Activated CD4-positive, CD25-positive, alpha-beta regulatory T cell (primary cell): Measurements from ENCODE around the gene GGACT.

Experiments
- DNase-seq, 4 experiments: peaks; one replicate each; lab custom pipeline; 2025; lab: John Stamatoyannopoulos, UW

Gene GGACT

DNA sequence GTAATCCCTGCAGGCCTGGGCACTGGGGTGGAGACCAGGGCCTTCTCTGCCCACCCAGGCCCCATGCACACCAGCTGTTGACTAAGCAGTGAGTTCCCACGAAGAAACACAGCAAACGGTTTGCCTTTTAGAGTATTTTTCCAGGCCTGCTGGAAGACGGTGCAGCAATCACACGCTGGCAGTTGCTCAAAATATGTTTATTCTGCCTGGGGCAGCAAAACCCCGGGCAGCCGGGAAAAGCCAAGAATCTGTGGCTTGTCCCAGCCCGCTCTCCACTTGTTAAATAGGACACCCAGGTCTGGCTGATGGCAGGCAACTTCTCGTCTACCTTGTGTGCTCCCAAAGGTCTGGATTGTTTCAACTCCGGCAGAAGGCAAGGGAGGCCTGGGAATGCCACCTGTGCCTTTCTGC is 40.8 kb downstream of the GGACT start:
- no peak for DNase-seq

DNA sequence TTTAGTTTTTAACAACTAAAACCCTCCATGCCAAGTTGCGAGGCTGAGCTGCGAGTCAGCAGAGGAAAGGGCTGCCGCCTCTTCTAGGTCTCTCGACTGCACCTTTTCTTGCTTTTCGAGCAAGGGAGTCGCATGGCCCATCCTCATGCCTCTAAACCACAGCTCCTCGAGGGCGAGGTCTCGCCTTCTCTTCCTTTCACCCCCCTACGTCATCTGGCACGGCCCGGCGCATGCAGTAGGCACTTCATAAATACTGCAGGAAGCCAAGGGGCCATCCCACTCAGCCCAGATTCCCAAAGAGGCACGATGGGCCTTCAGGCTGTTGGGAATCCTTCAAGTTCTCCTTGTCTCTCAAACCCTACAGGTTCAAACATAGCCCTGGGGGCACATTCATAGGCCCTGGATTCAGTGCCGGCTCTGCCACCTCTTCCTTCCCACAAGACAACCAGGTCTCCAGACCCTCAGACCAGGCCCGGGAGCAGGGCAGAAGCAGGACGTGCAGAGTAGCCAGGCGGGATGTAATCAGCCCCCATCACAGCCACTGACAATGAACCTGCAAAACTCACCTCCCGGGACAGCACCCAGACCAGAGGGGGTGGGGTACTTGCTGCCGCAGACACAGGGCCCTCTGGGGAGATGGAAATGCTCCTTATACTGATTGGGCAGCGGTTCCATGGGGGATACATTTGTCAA is 41.7 kb downstream of the GGACT start:
- no peak for DNase-seq

DNA sequence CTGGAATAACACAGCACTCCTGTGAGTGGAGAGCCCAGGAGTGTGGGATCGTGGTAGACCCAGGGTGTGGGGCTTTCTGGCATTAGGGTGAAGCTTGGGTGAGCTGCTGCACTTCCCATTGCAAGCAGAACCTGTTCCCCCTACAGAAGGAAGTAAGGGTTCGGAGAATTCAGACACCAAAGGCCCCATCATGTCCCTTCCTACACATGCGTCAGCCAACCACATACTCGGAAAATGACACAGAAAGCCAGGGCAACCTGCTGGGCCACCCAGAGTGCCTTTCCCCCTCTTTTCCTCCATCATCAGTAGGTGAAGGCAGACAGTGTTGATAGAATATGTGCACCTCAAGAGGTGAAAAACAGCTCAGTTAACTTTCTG is 42.9 kb downstream of the GGACT start:
- DNase-seq = no peak

DNA sequence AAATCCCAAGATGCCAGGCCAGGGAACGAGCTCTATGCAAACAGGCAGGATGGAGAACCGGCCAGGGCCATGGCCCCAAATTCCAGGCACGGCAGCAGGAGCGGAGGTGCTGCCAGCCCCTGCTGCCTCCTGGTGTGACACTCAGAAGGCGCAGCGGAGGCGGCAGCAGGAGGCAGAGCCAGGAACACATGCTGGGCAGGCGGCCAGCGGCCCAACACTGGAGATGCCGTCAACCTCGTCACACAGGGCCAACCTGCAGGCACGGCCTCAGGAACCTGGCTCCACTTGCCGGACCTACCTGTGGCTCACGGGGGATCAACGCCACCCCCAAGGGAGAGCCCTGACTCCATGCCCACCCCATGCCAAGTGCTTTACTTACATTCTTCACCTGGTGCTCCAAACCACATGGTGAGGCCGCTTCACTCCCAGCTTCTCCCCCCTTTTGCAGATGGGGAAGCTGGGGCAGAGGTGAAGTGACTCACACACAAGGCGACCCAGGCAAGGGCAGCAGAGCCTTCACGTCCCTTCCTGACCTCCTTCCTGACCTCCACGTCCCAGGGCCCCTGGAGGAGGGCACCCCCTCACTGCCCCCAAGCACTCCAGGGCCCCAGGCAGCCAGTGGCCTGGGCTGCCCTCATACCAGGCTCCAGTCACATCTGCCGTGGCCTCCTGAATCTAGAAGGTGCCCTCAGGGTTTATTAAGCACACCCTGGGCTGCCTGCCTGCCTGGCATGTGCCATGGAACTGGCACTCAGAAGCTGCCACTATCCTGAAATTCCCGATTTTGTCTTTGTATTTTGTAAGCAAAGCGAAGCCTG is 43.5 kb downstream of the GGACT start:
- DNase-seq = no peak

DNA sequence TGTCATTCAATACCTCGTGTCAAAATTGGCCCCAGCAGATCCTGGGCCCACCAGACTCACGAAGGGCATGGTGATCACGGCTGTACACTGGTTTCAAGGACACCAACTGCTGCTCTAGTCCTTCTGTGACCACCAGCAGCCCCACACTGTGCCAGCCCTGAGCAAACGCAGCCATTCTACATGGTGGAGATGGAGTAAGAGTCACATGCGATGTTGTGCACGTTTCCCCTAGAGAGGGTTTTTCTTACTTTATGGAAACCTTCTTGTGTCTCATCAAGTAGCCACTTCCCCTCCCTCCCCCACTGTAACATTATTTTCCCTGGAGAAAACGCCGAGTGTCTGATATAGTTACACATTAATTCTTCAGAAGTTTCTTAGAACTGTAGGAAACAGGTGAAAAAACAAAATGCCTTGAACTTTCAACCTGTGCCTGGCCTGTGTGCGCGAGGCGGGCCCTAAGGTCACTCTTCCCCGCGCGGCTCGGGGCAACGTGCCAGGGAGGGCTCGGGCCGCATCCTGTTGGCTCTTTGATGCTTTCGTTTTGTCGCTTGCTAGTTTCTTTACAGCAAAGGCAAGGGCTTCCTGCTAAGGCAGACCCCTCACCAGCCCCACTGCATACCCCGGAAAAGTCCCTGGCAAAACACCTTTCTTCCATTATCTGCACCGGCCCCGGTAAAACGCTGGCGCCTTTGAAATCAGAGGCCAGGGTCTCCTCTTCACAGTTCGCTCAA is 44.6 kb downstream of the GGACT start:
- DNase-seq = no peak

DNA sequence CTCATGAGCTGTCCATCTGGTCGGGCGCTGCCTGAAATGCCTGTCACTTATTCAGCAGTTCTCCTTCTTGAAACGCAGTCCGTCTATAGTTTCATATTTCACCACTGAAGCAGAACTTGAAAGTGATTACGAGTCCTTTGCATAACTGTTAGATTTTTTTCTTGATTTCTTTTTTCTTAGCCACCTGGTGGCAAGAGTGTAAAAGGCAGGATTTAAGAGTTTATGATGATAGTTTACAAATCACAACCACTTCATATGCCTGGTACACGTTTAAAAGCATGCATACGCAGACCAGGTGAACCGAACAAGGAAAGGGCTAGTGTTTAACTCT is 45.8 kb downstream of the GGACT start:
- DNase-seq = no peak

DNA sequence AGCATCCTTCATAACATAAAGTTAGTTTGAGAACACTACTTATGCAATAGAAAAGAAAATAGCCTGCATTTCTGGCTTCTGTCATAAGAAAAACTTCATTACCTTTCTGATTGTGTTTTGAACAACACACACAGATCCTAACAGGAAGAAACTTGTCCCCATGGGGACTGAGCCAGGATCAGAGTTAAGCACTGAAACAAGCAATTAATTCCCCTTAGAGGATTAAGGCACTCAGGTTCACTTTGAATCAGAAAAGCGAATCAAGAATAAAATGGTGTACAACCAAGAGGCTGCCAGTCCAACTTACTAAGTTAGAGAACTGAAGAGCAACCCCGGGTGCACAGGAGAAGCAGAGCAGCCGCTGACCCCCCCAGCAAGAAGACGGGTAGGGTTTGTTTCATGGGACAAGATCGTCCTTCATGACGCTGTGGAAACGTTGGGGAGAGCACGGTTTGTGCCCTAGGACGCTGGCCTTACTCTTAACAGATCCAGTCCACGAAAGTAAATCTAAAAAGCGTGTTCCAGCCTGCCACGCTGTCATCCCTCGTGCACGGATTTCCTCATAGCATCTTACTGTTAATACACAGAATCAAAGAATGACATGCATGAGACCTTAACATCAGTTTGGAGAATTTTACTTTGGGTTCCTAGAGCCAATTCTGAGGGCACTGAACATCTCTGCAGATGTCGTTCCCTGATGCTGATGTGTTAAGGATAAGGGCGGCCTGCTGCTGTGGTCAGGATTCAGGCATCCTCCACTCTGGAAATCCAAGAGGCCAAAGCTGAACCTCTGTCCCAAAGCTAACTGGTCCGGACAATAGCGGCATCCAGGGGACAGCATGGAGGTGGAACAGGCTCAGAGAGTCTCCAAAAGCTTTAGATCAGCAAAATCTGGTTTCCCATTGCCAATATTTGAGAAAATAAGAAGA is 46.4 kb downstream of the GGACT start:
- no peak for DNase-seq

DNA sequence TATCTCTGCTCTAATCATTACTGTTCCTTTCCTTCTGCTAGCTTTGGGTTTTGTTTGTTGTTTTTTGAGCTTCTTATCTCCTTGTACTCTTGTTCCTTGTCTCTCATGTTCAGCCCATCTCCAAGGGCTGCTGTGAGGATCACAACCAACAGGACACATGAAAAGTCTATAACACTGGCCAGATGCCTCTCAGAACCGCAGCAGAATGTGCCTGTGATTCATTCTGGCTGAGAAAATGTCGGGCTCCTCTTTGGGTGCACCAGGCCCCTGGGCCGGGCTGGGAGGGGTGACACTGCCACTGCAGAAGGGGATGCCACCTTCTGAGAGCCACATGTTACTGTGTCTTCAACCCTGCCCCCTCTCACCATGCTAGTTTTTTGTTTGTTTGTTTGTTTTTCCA is 48.0 kb downstream of the GGACT start:
- DNase-seq = no peak

DNA sequence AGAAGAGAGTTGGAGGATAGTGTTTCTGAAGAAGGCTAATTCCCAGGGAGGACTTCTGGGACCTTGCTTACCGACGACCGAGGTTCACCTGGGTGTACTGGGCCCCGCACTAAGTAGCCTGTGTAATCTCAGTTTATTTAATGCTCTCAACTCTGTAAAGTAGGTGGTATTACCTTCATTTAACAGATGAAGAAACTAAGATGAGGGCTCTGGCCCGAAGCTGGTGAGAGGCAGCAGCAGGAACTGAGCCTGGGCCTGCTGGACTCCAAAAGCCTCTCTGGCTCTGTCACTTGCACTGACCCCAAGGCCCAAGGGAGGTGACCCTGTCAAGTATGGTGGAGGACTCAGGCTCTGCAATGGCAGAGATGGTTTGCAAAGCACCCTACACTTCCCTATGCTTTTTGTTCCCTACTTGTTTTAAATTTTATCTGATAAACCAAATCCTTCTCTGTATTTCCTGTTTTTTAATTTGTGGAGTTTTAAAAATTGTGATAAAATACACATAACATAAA is 50.6 kb downstream of the GGACT start:
- no peak for DNase-seq

DNA sequence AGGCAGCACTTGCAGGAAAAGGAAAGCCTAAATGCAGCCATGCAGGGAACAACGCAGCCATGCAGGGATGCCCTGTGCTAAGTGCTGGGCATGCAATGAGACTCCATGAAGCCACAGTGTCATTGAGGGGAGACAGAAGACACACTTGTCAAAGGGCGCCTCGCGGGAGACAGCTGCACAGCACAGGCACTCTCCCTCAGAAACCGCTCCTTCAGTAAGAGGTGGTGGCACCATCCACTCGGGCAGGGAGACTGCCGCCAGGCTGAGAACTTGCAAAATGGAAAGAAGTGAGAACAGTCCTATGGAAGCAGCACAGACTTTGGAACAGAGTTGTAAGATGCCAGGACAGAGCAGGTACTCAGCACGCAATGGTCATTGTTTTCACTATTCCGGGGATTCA is 51.1 kb downstream of the GGACT start:
- no peak for DNase-seq

DNA sequence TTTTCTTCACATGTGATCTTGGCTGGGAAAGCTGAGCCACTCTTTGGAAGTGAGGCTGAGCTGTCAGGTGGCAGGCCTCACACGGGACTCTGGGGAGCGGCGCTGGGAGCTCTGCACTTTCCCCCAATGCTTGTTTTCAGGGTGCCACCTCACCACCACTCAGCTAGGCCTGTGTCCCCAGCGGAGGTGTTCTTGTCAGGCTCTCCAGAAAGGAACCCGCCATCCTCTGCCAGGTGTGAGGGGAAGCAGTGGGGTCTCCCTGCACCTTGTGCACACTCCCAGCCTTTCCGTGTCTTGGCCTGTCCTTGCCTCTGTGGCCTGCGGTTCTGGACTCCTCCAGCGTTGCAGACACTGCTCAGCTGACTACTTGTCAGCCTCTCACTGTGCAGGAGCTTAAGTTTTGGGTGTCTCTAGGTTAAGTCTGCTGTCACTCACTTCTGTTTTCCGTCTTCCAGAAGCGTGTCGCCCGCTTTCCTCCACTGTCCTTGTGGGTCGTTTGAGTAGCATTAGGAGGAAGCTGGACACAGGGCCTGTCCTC is 51.9 kb downstream of the GGACT start:
- no peak for DNase-seq

DNA sequence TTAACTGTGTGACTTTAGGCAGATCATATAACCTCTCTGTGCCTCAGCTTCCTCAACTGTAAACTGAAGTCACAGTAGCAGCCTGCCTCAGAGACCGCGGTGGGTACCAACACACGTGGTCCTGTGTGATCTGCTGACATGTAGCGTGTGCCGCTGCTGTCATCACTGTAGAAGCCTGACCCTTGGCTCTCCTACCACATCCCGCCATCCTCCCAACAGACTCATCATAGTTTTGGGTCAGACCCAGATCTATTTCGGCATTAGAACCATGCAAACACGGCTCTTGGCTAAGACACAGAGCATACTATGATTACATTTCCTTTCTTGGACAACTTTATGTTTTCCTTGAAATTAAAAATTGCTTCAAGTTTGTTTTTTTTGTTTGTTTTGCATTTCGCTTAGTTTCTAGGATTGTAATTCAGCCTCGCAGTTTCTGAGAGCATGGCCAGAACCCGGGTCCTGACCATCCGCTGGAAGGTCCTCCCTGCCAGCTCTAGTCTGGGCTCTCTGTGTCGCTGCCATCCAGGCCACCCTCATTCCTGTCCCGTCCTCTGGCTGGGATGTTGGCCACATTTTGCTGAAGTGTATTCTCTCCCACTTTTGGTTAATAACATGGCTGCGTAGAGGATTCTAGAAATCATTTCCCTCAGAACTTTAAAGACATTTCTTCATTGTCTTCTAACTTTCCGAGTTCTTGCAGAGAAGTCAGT is 53.0 kb downstream of the GGACT start:
- DNase-seq = no peak

DNA sequence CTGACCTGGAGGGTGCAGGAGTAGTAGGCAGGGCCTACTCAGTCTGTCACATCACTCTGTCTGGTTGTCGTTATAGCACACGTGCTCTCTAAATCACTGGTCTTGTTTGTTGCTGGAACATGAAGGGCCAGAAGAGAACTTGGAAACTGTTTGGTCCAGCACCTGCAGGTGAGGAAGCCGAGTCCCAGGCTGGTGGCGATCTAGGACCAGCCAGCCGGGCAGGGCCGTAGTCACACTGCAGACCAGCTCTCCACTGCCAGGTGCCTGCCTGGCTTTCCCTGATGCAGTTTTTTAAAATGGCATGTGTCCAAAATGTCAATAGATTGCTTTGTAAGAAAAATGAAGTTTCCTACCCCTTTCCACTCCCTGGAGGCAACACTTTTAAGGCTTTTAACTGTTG is 53.7 kb downstream of the GGACT start:
- DNase-seq = no peak

DNA sequence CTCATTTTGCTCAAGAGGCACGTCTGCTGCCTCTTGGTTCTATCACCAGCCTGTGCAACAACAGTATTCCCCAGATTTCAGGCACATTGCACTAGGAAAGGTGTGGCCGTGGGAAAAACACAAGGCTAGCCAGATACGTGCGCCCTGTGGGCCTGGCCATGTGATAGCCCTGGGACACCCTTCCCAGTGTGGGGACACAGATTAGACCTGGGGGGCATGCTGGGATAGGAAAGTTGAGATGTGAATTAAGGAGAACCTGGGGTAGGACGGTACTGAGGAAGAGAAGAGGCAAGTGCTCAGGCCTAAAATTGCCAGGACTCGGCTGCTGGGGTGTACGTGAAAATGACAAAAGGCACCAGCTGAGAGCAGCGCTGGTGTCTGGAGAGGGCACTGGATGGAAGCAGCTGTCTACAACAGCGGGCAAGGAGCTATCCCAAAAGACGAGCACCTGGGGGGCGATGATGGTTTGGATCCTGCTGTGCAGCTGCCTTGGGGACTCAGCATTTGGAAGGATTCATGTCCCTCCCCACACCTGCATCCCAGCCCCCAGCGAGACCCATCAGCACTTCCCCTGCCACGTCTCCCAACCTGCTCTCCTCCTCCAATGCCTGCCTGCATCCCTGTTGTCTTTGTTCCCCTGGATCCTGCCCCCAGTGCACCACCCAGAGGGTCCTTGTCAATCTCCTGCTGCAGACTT is 54.3 kb downstream of the GGACT start:
- no peak for DNase-seq

DNA sequence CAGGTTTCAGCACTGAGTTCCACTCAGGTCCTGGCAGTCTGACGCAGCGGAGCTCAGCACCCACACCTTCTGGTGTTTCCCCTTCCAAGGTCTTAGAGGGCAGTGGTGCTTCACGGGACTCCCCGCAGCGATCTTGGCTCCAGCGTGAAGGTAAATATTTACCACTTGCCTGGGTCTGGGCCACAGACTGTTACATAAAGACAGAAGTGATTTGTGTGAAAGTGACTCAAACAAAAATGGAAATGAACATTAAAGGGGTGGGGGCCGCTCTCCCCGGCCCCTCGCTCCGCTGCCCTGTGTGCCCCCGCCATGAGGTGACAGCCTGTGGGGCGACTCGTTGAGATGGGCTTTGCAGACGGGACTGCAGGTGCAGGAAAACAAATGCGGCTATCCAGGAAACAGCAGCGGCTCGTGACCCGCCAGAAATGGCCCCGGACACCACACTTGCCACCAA is 55.0 kb downstream of the GGACT start:
- DNase-seq = no peak

DNA sequence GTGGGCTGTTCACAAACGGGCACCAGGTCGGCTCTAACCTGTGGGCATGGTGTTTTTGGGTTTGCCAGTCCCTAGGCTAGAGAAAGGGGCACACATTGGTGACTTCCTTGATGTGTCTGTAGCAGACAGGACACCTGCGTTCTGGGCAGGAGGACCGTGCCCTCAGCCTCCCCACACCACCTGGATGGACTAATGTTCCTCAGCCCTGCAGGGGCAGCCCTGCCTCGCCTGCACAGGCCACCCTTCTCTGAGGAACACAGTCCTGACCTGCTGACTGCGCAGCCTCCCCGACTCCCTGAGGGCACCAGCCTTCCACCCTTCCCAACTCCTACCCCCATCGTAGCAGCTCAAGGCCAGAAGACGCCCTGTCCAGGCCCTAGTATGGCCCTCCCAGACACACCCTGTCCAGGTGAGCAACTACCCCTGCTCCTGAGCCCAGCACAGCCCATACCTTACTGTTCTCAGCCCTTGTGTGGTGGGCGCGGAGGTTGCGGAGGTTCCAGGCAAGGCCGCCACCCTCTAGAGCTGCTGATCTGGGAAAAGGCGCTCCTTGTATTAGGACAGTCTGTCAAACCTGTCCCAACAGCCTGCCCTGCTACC is 55.7 kb downstream of the GGACT start:
- DNase-seq = no peak

DNA sequence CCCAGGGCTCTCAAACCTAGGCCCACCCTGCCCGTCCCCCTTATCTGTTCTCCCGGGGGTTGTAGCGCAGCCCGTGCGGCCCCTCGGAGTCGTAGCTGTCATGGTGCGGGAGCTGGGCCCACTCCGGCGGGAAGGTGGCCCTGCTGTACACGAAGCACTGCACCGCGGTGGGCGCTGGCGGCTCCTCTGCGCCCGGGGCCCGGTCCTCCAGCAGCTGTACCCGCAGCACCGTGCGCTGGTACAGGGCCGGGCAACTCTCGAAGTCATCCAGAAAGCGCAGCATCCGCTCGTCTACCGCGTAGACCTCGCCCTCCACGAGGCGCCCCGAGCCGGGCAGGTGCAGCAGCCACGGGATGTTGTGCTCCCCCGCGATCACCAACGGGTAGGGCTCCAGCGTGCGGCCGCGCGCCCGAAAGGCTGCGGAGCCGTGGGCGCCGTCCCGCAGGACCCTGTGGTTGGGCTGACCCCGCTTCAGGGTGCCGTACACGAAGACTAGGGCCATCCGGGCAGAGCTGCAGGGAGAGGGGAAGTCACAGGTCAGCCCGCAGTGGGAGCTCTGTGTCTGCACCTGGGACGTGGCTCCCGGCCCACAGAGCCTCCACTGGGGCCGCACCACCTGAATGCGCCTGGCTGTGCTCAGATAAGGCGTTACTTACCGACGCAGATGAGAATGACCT is 56.4 kb downstream of the GGACT start:
- DNase-seq = no peak

DNA sequence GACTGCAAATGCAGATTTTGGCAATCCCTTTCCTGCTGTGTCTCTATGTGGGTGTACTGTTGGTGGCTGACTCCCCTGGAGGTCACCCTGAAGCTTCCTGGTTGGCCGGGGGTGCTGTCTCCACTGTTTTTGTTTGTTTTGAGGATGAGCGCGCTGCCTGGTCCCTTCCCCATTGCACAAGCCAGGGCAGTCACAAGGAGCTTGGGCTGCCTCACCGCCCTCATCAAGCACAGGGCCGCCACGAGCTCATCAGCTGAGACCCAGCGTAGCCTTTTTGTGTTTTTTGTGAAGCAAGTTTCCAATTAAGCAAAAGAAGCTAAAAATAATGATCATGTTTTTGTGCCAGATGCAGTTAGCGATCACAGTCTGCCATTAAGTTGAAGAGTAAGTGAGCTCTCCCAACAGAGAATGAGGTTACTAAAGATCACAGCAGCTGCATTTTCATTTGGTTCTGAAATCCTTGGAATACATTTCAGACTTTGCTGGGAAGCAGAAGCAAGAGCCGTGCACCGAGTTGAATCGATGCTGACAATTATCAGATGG is 57.8 kb downstream of the GGACT start:
- no peak for DNase-seq
